Small intestine (tissue), 7 donors: ENCODE measurements around the gene RRP15. TPM values are rescaled to one million over a fixed set of nuclear protein-coding genes. Genes with fewer than 3 reads are reported as not detected.
"Not testable (repeated sequence)": the region's sequence is repeated elsewhere in the genome, so short reads cannot be mapped to it uniquely, and the experiment has no call there.

ENCODE experiments used
- DNase-seq, 2 donors: peaks; one replicate each; pipeline versions ENCODE4 v3.0.0 to v3.0.0-alpha.2; 2013
- FAIRE-seq: peaks from 2 replicates; lab custom pipeline; 2012; peaks lifted over from hg19 to GRCh38; lab: Jason Lieb, UNC
- H3K27ac ChIP-seq, 3 donors: one replicate each; pipeline ENCODE4 v1.5.1; 2013; ENCODE audit warnings: low read length in 2 of 3, mild to moderate bottlenecking in 2 of 3, control low read depth in 1 of 3, inconsistent platforms in 1 of 3, low read depth in 1 of 3, moderate library complexity in 1 of 3
- H3K27me3 ChIP-seq, 3 donors: one replicate each; pipeline ENCODE4 v1.6.1; 2013; ENCODE audit warnings: low read length in 3 of 3, inconsistent platforms in 1 of 3; ENCODE audit not compliant: control insufficient read depth in 3 of 3, insufficient read depth in 3 of 3
- H3K36me3 ChIP-seq, 3 donors: one replicate each; pipeline ENCODE4 v1.6.1; 2013; ENCODE audit warnings: low read length in 3 of 3, inconsistent platforms in 1 of 3, low read depth in 1 of 3, mild to moderate bottlenecking in 1 of 3, moderate library complexity in 1 of 3; ENCODE audit not compliant: control insufficient read depth in 3 of 3, insufficient read depth in 2 of 3
- H3K4me1 ChIP-seq, 3 donors: one replicate each; pipeline ENCODE4 v1.6.1; 2013; ENCODE audit warnings: low read length in 2 of 3, inconsistent platforms in 1 of 3, low read depth in 1 of 3, mild to moderate bottlenecking in 1 of 3, moderate library complexity in 1 of 3; ENCODE audit not compliant: control insufficient read depth in 3 of 3, insufficient read depth in 2 of 3
- H3K4me3 ChIP-seq, 3 donors: one replicate each; pipeline ENCODE4 v1.5.1; 2013; ENCODE audit warnings: low read length in 3 of 3, control low read depth in 1 of 3, inconsistent platforms in 1 of 3, low read depth in 1 of 3, mild to moderate bottlenecking in 1 of 3, moderate library complexity in 1 of 3
- H3K9me3 ChIP-seq, 2 donors: one replicate each; pipeline ENCODE4 v1.6.1; 2013; ENCODE audit warnings: low read depth in 1 of 2, low read length in 1 of 2; ENCODE audit not compliant: control insufficient read depth in 2 of 2, insufficient read depth in 1 of 2
- WGBS, 3 donors: extraction: QIAGEN DNeasy Blood & Tissue Kit; methylation state at CpG; one replicate each; pipeline ENCODE4 v1.1.7; 2013; 5-methylcytosine and 5-hydroxymethylcytosine counted together
- polyA plus RNA-seq, 4 donors: library from polyadenylated mRNA; stranded (reverse) in 3 of 4; unstranded in 1 of 4; fragments of 200-250 nt in 3 of 4; fragments of 120-200 nt in 1 of 4; gene quantifications; one replicate each; pipeline versions ENCODE4 v1.2.1 to v1.2.3, GENCODE V29; 2013
- donor health status: healthy with polysubstance abuse.
- donor health status: control.
- donor health status: control.
- donor health status: Bipolar disorder and iron deficiency.
- donor health status: healthy.

RRP15 gene
- polyA plus RNA-seq, 4 donors: 1.3 to 11.4 (median 3.2) TPM

DNA sequence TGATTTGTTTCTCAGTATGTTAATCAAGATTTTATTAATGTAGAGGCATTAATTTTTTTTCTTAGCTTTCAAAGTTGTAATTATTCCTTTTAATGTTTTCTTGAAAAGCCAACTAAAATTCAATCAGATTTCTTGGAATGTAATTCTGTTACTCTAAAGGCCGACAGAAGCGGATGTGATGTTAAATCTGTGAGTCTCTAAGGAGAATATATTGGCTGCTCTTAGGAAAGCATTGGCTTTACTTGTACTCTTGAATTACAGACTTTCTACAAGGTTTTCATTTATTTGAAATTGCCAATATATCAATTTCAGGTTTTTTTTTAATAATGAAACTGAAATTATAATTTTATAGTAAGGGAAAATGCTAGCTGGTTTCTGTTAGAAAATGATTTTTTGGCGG lies 29.2 kb downstream of the RRP15 start:
- Histone ChIP-seq H3K36me3 (peaks cover 2 to 5% (median 4%) of the 10 kb centered on the region in 3 donors), H3K9me3 (no peaks in the 10 kb centered on the region), H3K27ac (no peak overlapping the region), H3K4me3 (no peak overlapping the region), H3K4me1 (no peaks in the 10 kb centered on the region), H3K27me3 (no peaks in the 10 kb centered on the region)
- FAIRE-seq (no peak), DNase-seq (no peak)
- 93 to 96% (median 94%) methylated on average over 3 of the region's 3 CpGs for WGBS, 3 donors

DNA sequence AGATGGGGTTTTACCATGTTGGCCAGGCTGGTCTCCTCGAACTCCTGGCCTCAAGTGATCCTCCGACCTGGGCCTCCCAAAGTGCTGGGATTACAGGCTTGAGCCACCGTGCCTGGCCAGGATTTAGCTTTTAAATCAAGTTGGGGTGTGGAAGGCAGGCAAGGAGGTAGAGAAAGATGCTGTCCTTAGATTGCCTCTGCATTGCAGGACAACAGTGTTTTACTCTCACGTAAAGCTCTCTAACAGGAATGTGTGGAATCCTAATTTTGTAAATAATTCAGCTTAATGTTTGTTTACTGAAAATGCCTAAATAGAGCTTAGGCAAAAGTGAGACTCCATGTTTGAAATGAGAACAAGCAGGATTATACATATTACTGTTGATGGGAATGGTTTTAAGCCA lies 30.5 kb downstream of the RRP15 start:
- Histone ChIP-seq H3K36me3 (peaks cover 2 to 5% (median 4%) of the 10 kb centered on the region in 3 donors), H3K27ac (no peak overlapping the region), H3K4me3 (no peak overlapping the region), H3K9me3 (no peaks in the 10 kb centered on the region), H3K4me1 (no peaks in the 10 kb centered on the region), H3K27me3 (no peaks in the 10 kb centered on the region)
- DNase-seq (no peak), FAIRE-seq (no peak)
- WGBS, 3 donors: 91 to 94% (median 92%) methylated on average over 4 of the region's 4 CpGs

DNA sequence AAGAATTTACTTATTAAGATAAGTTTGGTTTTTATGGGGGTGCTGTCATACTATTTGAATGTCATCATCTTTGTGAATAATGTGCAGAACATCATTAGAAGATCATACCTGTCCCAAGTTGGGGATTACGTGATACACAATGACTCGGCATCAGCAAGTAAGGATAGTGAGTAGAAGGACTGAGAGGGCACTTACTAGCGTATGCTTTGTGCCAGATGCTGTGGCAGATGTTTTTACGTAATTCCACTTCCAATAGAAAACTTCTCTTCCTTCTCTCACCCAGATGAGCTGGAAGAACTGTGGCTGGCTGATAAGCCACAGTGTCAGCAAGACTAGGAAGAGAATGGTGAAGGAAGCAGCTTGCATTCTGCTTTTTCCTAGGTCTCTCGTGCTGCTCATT lies 32.0 kb downstream of the RRP15 start:
- H3K27ac ChIP-seq: no peak overlapping the region
- H3K4me1 ChIP-seq: no peaks in the 10 kb centered on the region
- DNase-seq: no peak
- FAIRE-seq: no peak
- no peaks in the 10 kb centered on the region for H3K27me3 ChIP-seq
- no peak overlapping the region for H3K4me3 ChIP-seq
- no peaks in the 10 kb centered on the region for H3K9me3 ChIP-seq
- peaks cover 2 to 4% (median 3%) of the 10 kb centered on the region in 3 donors for H3K36me3 ChIP-seq
- WGBS, 3 donors: 80 to 94% (median 92%) methylated on average over 5 of the region's 5 CpGs

DNA sequence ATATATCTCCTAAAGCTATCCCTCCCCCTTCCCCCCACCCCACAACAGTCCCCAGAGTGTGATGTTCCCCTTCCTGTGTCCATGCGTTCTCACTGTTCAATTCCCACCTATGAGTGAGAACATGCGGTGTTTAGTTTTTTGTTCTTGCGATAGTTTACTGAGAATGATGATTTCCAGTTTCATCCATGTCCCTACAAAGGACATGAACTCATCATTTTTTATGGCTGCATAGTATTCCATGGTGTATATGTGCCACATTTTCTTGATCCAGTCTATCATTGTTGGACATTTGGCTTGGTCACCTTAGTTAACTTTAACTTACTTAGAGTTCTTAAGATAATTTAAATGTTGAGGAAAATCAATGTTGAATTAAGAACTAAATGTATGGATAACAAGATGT lies 35.1 kb downstream of the RRP15 start:
- DNase-seq, H3K4me1 ChIP-seq, H3K27me3 ChIP-seq, FAIRE-seq, H3K9me3 ChIP-seq, H3K4me3 ChIP-seq, H3K27ac ChIP-seq: not testable (repeated sequence)
- WGBS, 3 donors: 90 to 100% (median 100%) methylated on average over 1 to 2 of the region's 3 CpGs
- H3K36me3 ChIP-seq: peaks cover 3 to 22% (median 7%) of the 10 kb centered on the region in 3 donors

DNA sequence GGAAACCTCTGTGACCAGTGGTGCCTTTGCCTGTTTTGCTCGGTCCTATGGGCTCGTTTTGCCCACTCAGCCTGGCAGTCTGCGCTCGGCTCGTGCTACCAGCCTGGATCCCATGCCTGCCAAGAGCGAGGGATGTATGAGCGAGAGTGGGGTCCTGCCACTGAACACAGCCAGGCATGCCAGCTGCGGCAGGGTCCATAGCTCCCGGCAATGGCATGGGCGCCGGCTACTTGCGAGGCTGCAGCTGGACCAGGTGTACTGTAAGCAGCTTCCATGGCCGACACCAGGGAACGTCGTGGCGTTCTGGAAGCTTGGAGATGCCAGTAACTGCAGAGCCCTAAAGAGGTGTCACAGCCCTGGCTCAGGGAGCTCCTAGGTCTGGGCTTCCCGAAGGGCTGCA lies 37.7 kb downstream of the RRP15 start:
- WGBS, 3 donors: 97 to 98% (median 97%) methylated on average over 17 of the region's 17 CpGs
- Histone ChIP-seq H3K4me1 (no peaks in the 10 kb centered on the region), H3K27me3 (no peaks in the 10 kb centered on the region), H3K4me3 (no peak overlapping the region), H3K9me3 (no peaks in the 10 kb centered on the region), H3K36me3 (peaks cover 3 to 23% (median 3%) of the 10 kb centered on the region in 3 donors), H3K27ac (no peak overlapping the region)
- FAIRE-seq (no peak), DNase-seq (no peak)

DNA sequence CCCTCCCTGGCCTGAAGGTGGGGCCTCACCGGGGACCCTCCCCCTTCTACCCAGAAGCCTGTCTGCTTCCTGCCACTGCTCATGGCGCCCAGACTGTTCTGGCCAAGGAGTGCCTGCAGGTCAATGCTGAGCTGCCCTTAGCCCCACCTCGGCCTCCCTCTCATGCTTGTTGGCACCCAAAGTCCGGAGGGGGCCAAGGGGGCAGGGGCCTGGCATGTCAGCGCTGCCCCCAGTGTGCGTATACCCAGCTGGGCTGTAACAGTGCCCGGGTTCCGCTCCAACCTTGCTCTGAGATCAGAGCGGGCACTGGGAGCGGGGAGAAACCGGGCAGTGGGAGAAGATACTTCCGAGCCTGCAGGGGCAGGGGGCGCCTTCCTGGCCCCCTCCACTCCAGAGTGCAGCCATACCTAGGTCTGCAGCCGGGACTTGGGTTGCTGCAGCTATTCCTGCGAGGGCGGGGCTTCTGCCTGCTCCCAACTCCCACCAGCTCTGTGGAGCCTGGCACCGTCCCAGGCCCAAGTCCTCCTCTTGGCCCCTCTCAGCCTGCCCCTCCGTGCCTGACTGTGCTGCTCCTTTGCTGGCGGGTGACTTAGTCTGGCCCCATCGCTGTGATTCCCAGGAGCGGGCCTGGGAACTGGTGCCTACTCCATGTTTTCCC lies 38.6 kb downstream of the RRP15 start:
- H3K9me3 ChIP-seq: no peaks in the 10 kb centered on the region
- peaks cover 3 to 23% (median 3%) of the 10 kb centered on the region in 3 donors for H3K36me3 ChIP-seq
- no peak for DNase-seq
- H3K4me1 ChIP-seq: no peaks in the 10 kb centered on the region
- no peaks in the 10 kb centered on the region for H3K27me3 ChIP-seq
- WGBS, 3 donors: 97 to 98% (median 98%) methylated on average over 21 of the region's 21 CpGs
- H3K27ac ChIP-seq: no peak overlapping the region
- no peak for FAIRE-seq
- no peak overlapping the region for H3K4me3 ChIP-seq

DNA sequence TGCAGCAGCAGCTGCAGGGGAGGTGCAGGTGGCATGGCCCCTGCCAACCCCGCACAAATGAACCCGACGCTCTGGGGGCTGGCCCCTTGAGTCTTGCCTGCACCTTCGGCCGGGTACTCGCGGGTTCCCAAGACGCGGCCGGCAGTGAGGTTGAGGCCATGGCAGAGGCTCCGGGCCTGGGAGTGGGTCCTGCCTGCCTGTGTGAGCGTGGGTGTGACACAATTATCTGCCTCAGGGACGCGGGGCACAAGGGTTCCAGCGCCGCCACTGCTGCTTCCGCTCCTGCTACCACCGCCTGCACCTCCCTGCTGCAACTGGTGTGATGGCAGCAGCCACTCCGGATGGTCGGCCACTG lies 39.1 kb downstream of the RRP15 start:
- H3K4me3 ChIP-seq: no peak overlapping the region
- FAIRE-seq (no peak), DNase-seq (no peak)
- 95 to 98% (median 98%) methylated on average over 20 of the region's 20 CpGs for WGBS, 3 donors
- H3K36me3 ChIP-seq: peaks cover 3 to 23% (median 3%) of the 10 kb centered on the region in 3 donors
- no peaks in the 10 kb centered on the region for H3K9me3 ChIP-seq
- H3K4me1 ChIP-seq: no peaks in the 10 kb centered on the region
- H3K27ac ChIP-seq: no peak overlapping the region
- H3K27me3 ChIP-seq: no peaks in the 10 kb centered on the region

DNA sequence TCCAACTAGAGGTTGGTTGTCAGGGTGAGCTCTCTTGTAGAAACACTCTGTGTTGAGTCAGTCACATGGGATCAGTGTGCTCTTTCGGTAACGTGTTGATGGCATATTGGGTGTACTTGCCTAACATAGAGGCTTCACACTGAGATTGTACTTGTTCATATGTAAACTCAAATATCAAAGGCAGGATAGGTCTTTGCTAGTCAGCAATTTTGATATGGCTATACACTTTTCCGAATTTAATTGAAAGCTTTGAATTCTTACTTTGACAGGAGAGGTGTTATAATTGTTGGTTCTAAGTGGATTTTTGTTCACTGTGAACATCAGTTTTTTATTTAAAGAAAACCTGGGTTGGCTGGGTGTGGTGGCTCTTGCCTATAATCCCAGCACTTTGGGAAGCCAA lies 43.7 kb downstream of the RRP15 start:
- DNase-seq: no peak
- H3K27ac ChIP-seq: no peak overlapping the region
- H3K36me3 ChIP-seq: peaks cover 0 to 9% (median 0%) of the 10 kb centered on the region in 3 donors
- H3K9me3 ChIP-seq: no peaks in the 10 kb centered on the region
- no peaks in the 10 kb centered on the region for H3K4me1 ChIP-seq
- no peak for FAIRE-seq
- H3K27me3 ChIP-seq: no peaks in the 10 kb centered on the region
- WGBS, 3 donors: 83 to 91% (median 90%) methylated on average over 3 of the region's 3 CpGs
- H3K4me3 ChIP-seq: no peak overlapping the region
